Brain microvascular endothelial cell (primary cell): ENCODE measurements around the gene NUDT7.

Experiments used
- DNase-seq: peaks from one replicate; pipeline ENCODE4 v3.0.0-alpha.2; 2020
- H3K27ac ChIP-seq: fragments of 250-450 bp; sonication (Bioruptor Pico); 2 replicates; pipeline ENCODE4 v1.5.1; 2020; ENCODE audit warnings: mild to moderate bottlenecking, moderate library complexity
- H3K27me3 ChIP-seq: fragments of 250-450 bp; sonication (Bioruptor Pico); replicated peaks from 2 replicates; pipeline ENCODE4 v1.5.1; 2020; ENCODE audit warnings: mild to moderate bottlenecking
- H3K36me3 ChIP-seq: fragments of 250-450 bp; sonication (Bioruptor Pico); replicated peaks from 2 replicates; pipeline ENCODE4 v1.5.1; 2020; ENCODE audit warnings: mild to moderate bottlenecking
- H3K4me3 ChIP-seq: 2 replicates; pipeline ENCODE4 v1.5.1; 2011; ENCODE audit warnings: low read depth, mild to moderate bottlenecking, control low read depth, low read length, moderate library complexity
- in situ Hi-C: cut with HindIII; loops from 2 replicates; pipeline ENCODE4 v1.10.0; 2017; ENCODE audit warnings: low sequenced_read_pairs, low pct_ligation_motif_present
- TF ChIP-seq, protein P1 (sequence below): IDR thresholded peaks from 2 replicates; pipeline ENCODE4 v1.5.1; 2011; ENCODE audit warnings: low read depth, mild to moderate bottlenecking, moderate library complexity, low read length, control low read depth, inconsistent platforms; ENCODE audit errors: missing control alignments

Gene NUDT7

DNA sequence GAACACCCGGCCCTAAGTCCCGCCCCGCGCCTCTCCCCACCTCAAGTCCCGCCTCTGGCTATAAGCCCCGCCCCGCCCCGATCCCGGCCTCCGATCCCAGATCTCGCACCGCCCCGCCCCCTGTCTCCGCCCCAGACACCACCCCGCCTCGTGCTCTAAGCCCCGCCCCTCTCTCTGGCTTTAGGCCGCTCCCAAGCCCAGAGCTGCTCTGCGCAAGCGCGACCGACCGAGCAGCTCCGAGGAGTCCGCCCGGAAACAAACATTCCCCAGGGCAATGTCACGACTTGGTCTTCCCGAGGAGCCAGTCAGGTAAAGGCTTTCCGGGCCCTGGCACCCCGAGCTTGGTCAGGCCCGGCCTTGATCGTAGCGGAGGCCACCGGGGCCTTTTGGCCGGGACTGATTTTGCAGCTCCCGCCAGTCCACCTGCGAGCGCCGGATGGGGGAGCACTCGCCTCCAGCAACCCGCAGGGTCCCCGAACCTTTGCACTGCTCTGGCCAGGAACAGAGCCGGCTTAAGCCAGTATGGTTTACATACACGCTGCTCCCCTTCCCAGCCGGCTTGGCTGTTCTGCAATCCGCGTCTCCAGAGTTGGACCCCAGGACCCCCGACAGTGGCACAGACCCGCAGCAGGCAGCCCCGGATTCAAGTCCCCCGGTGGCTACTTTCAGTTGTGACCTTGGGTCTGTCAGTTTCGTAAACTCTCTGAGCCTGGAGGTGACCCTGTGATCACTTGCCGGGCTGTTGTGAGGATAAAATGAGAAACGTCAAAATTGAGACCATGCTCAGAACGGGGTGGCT is at the start of gene NUDT7:
Gene NUDT7 (plus strand): TSS at position 206 of the 799 bp plus-strand sequence. CDS start 69 bp downstream, at position 275.
- Histone ChIP-seq H3K27ac (peak within 1 kb of the TSS; percentile 45), H3K36me3 (no peaks in the 10 kb centered on the region), H3K27me3 (no peaks in the 10 kb centered on the region), H3K4me3 (peak within 1 kb of the TSS; percentile 75)
- TF ChIP-seq, protein P1, sequence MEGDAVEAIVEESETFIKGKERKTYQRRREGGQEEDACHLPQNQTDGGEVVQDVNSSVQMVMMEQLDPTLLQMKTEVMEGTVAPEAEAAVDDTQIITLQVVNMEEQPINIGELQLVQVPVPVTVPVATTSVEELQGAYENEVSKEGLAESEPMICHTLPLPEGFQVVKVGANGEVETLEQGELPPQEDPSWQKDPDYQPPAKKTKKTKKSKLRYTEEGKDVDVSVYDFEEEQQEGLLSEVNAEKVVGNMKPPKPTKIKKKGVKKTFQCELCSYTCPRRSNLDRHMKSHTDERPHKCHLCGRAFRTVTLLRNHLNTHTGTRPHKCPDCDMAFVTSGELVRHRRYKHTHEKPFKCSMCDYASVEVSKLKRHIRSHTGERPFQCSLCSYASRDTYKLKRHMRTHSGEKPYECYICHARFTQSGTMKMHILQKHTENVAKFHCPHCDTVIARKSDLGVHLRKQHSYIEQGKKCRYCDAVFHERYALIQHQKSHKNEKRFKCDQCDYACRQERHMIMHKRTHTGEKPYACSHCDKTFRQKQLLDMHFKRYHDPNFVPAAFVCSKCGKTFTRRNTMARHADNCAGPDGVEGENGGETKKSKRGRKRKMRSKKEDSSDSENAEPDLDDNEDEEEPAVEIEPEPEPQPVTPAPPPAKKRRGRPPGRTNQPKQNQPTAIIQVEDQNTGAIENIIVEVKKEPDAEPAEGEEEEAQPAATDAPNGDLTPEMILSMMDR, result peak; percentile 31
- in situ Hi-C loops, result no loop called here
- peak; percentile 95 for DNase-seq

DNA sequence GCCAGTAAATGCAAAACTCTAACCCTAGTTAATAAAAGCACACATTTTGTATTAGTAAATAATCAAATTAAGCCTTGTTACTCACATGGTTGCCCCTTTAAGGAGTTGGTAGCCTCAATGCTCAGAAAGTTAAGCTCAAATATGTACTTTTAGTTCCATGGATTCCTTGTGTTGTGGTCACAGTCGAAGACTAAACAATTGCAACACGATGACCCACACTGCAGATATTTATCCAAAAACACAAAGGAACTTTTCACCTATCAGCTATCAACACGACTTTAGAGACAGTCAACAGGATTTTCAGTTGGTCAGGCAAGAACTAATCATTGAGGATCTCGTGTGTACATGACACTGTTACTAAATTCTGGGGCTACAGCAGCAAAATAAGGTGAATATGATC is 47.4 kb upstream of the NUDT7 start:
- Histone ChIP-seq H3K36me3 (no peaks in the 10 kb centered on the region), H3K4me3 (no peak overlapping the region), H3K27me3 (no peaks in the 10 kb centered on the region), H3K27ac (no peak overlapping the region)
- TF ChIP-seq, protein P1, result no peak
- peak; percentile 44 for DNase-seq
- in situ Hi-C loops, result loop anchor here (25.0 kb wide), 1 partner anchor 287 kb away; no protein-coding TSS in a partner anchor

DNA sequence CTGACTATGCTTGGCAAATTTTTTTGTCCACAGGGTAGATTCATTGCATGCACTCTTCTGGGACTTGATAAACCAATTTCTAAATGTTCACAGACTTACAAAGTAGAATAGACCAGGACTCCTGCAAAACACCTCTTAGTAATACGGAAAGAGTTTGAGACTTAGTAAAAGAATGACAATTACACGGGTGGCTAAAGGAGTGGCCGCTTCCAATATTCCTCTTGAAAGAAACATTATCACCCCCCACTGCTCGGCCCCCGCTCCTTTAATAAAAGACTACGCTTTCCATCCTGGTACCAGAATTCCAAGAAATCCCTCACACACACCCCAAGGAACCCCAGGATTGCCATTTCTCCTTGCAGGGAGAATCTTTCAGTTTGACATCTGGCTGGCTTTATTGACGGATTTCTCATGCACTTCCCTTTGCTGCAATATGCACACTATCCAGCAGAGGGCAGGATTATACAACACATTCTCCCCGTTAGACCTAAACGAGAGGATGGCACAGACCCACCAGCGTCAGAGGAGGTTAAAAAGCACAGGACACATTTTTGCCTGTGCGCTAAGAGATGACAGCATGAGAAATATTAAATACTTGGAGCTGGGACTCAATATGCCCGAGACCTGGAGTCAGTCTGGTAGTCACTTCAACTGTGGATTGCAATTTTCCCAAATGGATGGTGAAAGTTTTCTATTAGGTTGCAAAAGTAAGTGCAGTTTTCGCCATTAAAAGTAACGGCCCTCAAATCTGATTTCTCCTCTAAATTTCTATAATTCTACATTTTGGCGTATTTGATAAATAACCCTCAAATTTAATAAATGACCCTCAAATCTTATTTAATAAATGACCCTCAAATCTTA is 46.6 kb upstream of the NUDT7 start:
- no peaks in the 10 kb centered on the region for H3K36me3 ChIP-seq
- TF ChIP-seq, protein P1, result peak; percentile 89
- H3K4me3 ChIP-seq, result no peak overlapping the region
- in situ Hi-C loops, result loop anchor here (25.0 kb wide), 1 partner anchor 287 kb away; no protein-coding TSS in a partner anchor
- no peaks in the 10 kb centered on the region for H3K27me3 ChIP-seq
- no peak overlapping the region for H3K27ac ChIP-seq
- peak; percentile 69 for DNase-seq

DNA sequence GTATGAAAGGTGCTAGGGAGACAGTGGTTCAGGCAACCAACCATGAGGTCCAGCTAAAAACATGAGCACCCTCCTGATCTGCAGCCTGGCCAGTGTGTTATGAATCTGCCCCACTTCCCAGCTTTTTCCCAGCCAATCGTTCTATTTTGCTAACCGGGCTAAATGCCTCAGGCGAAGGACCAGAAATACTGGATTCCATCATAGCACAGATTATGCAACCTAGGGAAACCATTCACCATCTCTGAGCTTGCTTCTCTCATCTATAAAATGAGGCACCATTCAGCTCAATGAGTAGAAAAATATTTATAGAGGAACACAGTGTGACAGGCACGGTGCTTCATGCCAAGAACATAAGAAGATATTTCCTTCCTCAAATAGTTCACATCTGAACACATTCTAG is 45.2 kb upstream of the NUDT7 start:
- Histone ChIP-seq H3K27ac (no peak overlapping the region), H3K4me3 (no peak overlapping the region), H3K36me3 (no peaks in the 10 kb centered on the region), H3K27me3 (no peaks in the 10 kb centered on the region)
- TF ChIP-seq, protein P1, result no peak
- in situ Hi-C loops, result loop anchor here (25.0 kb wide), 1 partner anchor 285 kb away; no protein-coding TSS in a partner anchor
- DNase-seq, result no peak

DNA sequence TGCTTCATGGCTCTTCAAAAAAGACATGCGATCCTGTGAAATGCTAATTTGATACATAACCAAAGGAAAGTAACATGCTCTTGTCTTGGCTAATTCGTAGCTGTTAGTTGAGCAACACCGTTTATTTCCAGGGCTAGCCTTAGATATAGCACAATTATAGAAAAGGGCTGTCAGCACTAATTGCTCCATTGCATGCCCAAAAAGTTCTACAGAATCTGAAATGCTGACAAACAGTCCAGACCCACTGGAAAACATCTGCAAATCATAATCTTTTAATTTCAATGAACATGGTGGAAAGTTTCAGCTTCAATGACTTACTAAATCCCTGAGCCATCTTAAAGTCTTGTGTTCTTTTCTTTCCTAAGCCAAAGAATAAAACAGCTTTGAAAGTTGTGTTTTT is 42.9 kb upstream of the NUDT7 start:
- TF ChIP-seq, protein P1, result no peak
- no peaks in the 10 kb centered on the region for H3K27me3 ChIP-seq
- H3K27ac ChIP-seq, result no peak overlapping the region
- in situ Hi-C loops, result loop anchor here (25.0 kb wide), 1 partner anchor 283 kb away; no protein-coding TSS in a partner anchor
- H3K36me3 ChIP-seq, result no peaks in the 10 kb centered on the region
- no peak overlapping the region for H3K4me3 ChIP-seq
- DNase-seq, result no peak
